HepG2 (cell line): ENCODE measurements around the gene HOXA6. TPM values are rescaled to one million over a fixed set of nuclear protein-coding genes. Genes with fewer than 3 reads are reported as not detected.

Source experiments
- ADNP ChIP-seq: sonication (generic); formaldehyde crosslinking; IDR thresholded peaks from 2 replicates; pipeline ENCODE4 v1.4.0; 2020; ENCODE audit warnings: missing genetic modification reagents
- CC2D1A ChIP-seq: sonication (generic); formaldehyde crosslinking; IDR thresholded peaks from 2 replicates; pipeline ENCODE4 v1.8.1; 2023; ENCODE audit warnings: mild to moderate bottlenecking, missing genetic modification reagents
- CCDC6 ChIP-seq: sonication (generic); formaldehyde crosslinking; IDR thresholded peaks from 2 replicates; pipeline ENCODE4 v1.8.1; 2022; ENCODE audit warnings: mild to moderate bottlenecking, missing genetic modification reagents, moderate library complexity
- CREM ChIP-seq, 2 experiments: sonication (generic) in 1 of 2; formaldehyde crosslinking in 1 of 2; IDR thresholded peaks; 2 replicates each; pipeline versions ENCODE4 v1.4.0 to v1.6.1; 2016 to 2020; ENCODE audit warnings: antibody characterized with exemption in 1 of 2, mild to moderate bottlenecking in 1 of 2, missing genetic modification reagents in 1 of 2
- GTF3A ChIP-seq: sonication (generic); formaldehyde crosslinking; conservative IDR thresholded peaks from 2 replicates; pipeline ENCODE4 v1.4.0; 2020; ENCODE audit warnings: mild to moderate bottlenecking, missing genetic modification reagents
- KDM1A ChIP-seq: IDR thresholded peaks from 2 replicates; pipeline ENCODE4 v1.6.1; 2016; ENCODE audit warnings: missing compliant biosample characterization
- NRL ChIP-seq: sonication (generic); formaldehyde crosslinking; IDR thresholded peaks from 2 replicates; pipeline ENCODE4 v1.5.0; 2020; ENCODE audit warnings: missing genetic modification reagents, mild to moderate bottlenecking, moderate library complexity, borderline replicate concordance
- PHB2 ChIP-seq: fragments of 450-650 bp; IDR thresholded peaks from 2 replicates; pipeline ENCODE4 v1.6.1; 2018; ENCODE audit not compliant: partially characterized antibody
- RFXAP ChIP-seq: sonication (generic); formaldehyde crosslinking; IDR thresholded peaks from 2 replicates; pipeline ENCODE4 v1.4.0; 2020; ENCODE audit warnings: missing genetic modification reagents, borderline replicate concordance
- SPEN ChIP-seq: sonication (generic); formaldehyde crosslinking; IDR thresholded peaks from 2 replicates; pipeline ENCODE4 v1.5.1; 2020; ENCODE audit warnings: low read depth, mild to moderate bottlenecking, missing genetic modification reagents
- ZFAT ChIP-seq: sonication (generic); formaldehyde crosslinking; conservative IDR thresholded peaks from 2 replicates; pipeline ENCODE4 v1.8.1; 2023; ENCODE audit warnings: missing genetic modification reagents, inconsistent platforms
- ZNF232 ChIP-seq: sonication (generic); formaldehyde crosslinking; IDR thresholded peaks from 2 replicates; pipeline ENCODE4 v1.4.0; 2020; ENCODE audit warnings: missing genetic modification reagents, borderline replicate concordance
- ZNF432 ChIP-seq: sonication (generic); formaldehyde crosslinking; IDR thresholded peaks from 2 replicates; pipeline ENCODE4 v1.5.0; 2020; ENCODE audit warnings: missing genetic modification reagents, mild to moderate bottlenecking, borderline replicate concordance
- ZNF619 ChIP-seq: sonication (generic); formaldehyde crosslinking; IDR thresholded peaks from 2 replicates; pipeline ENCODE4 v1.4.0; 2020; ENCODE audit warnings: mild to moderate bottlenecking, missing genetic modification reagents
- ZNF674 ChIP-seq: sonication (generic); formaldehyde crosslinking; IDR thresholded peaks from 2 replicates; pipeline ENCODE4 v1.5.0; 2020; ENCODE audit warnings: low read depth, mild to moderate bottlenecking, missing genetic modification reagents
- ZNF816 ChIP-seq: sonication (generic); formaldehyde crosslinking; IDR thresholded peaks from 2 replicates; pipeline ENCODE4 v1.8.0; 2022; ENCODE audit warnings: missing genetic modification reagents, mild to moderate bottlenecking, borderline replicate concordance
- polyA plus RNA-seq, 8 experiments: library from polyadenylated mRNA; depleted of rRNA in 3 of 8; stranded (reverse) in 7 of 8; unstranded in 1 of 8; fragments of >200 nt; fragmentation: Illumina TruSeq in 4 of 8; extraction: Trizol in 4 of 8; gene quantifications; 2 replicates each; pipeline versions ENCODE4 v1.2.1 to v1.2.3, GENCODE V29; 2011 to 2016; ENCODE audit warnings: low read depth in 4 of 8, missing spikeins in 1 of 8, mixed read lengths in 1 of 8; ENCODE audit not compliant: insufficient read depth in 1 of 8
- total RNA-seq, 5 experiments: library from RNA; depleted of rRNA; stranded (reverse); fragments of >200 nt; fragmentation: Illumina TruSeq; extraction: Trizol; gene quantifications; 2 replicates each; pipeline ENCODE4 v1.2.3, GENCODE V29; 2016; ENCODE audit warnings: low read depth in 1 of 5
- TF ChIP-seq, protein P1 (sequence below): sonication (generic); formaldehyde crosslinking; IDR thresholded peaks from 2 replicates; pipeline ENCODE4 v1.4.0; 2020; ENCODE audit warnings: missing genetic modification reagents
- TF ChIP-seq, protein P2 (sequence below): sonication (generic); formaldehyde crosslinking; IDR thresholded peaks from 2 replicates; pipeline ENCODE4 v1.5.0; 2020; ENCODE audit warnings: mild to moderate bottlenecking, missing genetic modification reagents
- TF ChIP-seq, protein P3 (sequence below), 2 experiments: IDR thresholded peaks; 2 replicates each; pipeline ENCODE4 v1.6.1; 2011 to 2012; ENCODE audit warnings: low read length in 2 of 2, borderline replicate concordance in 1 of 2, low read depth in 1 of 2, mild to moderate bottlenecking in 1 of 2, moderate library complexity in 1 of 2
- TF ChIP-seq, protein P4 (sequence below): IDR thresholded peaks from 2 replicates; pipeline ENCODE4 v1.6.1; 2012; ENCODE audit warnings: low read depth, low read length, improper control_type of control experiment
- TF ChIP-seq, protein P5 (sequence below): sonication (generic); formaldehyde crosslinking; IDR thresholded peaks from 2 replicates; pipeline ENCODE4 v1.4.0; 2020; ENCODE audit warnings: low read depth, mild to moderate bottlenecking, missing genetic modification reagents

HOXA6 gene
- total and polyA plus RNA-seq, 2 of the 13 experiments (the other 11 are each of a cell fraction or from before 2014, with no cell fraction given) = 1.3 to 1.5 TPM

DNA sequence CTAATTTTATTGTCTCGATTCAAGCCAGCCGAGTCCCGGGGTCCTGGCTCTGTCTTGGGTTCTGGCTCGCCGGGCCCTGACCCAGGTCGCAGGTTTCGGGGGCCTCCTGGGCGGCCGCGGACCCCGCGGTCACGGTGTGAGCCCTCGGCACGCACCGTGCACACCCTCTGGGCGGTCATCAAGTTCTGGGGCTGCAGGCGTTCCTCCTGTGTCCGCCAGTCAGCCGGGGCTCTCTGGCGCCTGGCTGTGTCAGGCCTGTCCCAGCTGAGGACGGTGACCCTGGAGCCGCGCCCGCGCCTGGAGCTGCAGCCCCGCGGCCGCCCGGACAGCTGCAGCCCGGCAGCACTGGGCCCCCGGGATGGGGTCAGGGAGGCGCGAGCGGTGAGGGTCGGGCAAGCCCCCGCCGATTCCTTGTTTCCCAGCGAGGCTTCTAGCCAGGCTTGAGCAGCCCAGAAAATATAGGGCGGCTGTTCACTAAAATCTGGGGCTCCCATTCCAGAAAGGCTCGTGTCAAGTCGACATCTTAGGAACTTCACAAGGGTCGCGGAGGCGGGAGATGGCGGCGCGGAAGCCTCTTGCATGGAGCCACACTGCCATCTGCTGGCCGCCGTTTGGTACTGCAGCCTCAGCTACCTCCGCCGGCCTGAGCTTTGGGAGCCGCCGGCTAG, 13.1 kb upstream of the HOXA6 start (continued):
- TF ChIP-seq ADNP (no peak), RFXAP (CRISPR knock-in tag) (no peak; the same call in 1 of the 2 replicates), ZNF816 (CRISPR knock-in tag) (no peak), ZNF232 (CRISPR knock-in tag) (no peak), ZFAT (no peak), PHB2 (no peak), CCDC6 (CRISPR knock-in tag) (no peak), NRL (no peak), ZNF619 (no peak), CC2D1A (no peak), KDM1A (CRISPR knock-in tag) (no peak), CREM (IDR thresholded peaks at IDR 0.05) (no peak), CREM (CRISPR knock-in tag; IDR thresholded peaks at IDR 0.05) (no peak), ZNF674 (CRISPR knock-in tag) (no peak), GTF3A (CRISPR knock-in tag) (no peak), SPEN (CRISPR knock-in tag) (no peak), ZNF432 (no peak)
- TF ChIP-seq, protein P1, sequence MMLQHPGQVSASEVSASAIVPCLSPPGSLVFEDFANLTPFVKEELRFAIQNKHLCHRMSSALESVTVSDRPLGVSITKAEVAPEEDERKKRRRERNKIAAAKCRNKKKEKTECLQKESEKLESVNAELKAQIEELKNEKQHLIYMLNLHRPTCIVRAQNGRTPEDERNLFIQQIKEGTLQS = no peak
- TF ChIP-seq, protein P2, sequence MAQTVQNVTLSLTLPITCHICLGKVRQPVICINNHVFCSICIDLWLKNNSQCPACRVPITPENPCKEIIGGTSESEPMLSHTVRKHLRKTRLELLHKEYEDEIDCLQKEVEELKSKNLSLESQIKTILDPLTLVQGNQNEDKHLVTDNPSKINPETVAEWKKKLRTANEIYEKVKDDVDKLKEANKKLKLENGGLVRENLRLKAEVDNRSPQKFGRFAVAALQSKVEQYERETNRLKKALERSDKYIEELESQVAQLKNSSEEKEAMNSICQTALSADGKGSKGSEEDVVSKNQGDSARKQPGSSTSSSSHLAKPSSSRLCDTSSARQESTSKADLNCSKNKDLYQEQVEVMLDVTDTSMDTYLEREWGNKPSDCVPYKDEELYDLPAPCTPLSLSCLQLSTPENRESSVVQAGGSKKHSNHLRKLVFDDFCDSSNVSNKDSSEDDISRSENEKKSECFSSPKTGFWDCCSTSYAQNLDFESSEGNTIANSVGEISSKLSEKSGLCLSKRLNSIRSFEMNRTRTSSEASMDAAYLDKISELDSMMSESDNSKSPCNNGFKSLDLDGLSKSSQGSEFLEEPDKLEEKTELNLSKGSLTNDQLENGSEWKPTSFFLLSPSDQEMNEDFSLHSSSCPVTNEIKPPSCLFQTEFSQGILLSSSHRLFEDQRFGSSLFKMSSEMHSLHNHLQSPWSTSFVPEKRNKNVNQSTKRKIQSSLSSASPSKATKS = no peak
- TF ChIP-seq, protein P3, sequence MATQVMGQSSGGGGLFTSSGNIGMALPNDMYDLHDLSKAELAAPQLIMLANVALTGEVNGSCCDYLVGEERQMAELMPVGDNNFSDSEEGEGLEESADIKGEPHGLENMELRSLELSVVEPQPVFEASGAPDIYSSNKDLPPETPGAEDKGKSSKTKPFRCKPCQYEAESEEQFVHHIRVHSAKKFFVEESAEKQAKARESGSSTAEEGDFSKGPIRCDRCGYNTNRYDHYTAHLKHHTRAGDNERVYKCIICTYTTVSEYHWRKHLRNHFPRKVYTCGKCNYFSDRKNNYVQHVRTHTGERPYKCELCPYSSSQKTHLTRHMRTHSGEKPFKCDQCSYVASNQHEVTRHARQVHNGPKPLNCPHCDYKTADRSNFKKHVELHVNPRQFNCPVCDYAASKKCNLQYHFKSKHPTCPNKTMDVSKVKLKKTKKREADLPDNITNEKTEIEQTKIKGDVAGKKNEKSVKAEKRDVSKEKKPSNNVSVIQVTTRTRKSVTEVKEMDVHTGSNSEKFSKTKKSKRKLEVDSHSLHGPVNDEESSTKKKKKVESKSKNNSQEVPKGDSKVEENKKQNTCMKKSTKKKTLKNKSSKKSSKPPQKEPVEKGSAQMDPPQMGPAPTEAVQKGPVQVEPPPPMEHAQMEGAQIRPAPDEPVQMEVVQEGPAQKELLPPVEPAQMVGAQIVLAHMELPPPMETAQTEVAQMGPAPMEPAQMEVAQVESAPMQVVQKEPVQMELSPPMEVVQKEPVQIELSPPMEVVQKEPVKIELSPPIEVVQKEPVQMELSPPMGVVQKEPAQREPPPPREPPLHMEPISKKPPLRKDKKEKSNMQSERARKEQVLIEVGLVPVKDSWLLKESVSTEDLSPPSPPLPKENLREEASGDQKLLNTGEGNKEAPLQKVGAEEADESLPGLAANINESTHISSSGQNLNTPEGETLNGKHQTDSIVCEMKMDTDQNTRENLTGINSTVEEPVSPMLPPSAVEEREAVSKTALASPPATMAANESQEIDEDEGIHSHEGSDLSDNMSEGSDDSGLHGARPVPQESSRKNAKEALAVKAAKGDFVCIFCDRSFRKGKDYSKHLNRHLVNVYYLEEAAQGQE (IDR thresholded peaks at IDR 0.05; ENCODE audit: borderline replicate concordance in 1 of 2, low read depth in 1 of 2, low read length in 2 of 2) = no peak
- TF ChIP-seq, protein P4, sequence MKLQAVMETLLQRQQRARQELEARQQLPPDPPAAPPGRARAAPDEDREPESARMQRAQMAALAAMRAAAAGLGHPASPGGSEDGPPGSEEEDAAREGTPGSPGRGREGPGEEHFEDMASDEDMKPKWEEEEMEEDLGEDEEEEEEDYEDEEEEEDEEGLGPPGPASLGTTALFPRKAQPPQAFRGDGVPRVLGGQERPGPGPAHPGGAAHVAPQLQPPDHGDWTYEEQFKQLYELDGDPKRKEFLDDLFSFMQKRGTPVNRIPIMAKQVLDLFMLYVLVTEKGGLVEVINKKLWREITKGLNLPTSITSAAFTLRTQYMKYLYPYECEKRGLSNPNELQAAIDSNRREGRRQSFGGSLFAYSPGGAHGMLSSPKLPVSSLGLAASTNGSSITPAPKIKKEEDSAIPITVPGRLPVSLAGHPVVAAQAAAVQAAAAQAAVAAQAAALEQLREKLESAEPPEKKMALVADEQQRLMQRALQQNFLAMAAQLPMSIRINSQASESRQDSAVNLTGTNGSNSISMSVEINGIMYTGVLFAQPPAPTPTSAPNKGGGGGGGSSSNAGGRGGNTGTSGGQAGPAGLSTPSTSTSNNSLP = no peak
- TF ChIP-seq, protein P5, sequence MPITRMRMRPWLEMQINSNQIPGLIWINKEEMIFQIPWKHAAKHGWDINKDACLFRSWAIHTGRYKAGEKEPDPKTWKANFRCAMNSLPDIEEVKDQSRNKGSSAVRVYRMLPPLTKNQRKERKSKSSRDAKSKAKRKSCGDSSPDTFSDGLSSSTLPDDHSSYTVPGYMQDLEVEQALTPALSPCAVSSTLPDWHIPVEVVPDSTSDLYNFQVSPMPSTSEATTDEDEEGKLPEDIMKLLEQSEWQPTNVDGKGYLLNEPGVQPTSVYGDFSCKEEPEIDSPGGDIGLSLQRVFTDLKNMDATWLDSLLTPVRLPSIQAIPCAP (CRISPR knock-in tag) = no peak
